Gastrocnemius medialis (tissue), 4 donors: ENCODE data around the gene DIP2B. TPM values are rescaled to one million over a fixed set of nuclear protein-coding genes. Genes with fewer than 3 reads are reported as not detected.

Source experiments
- ATAC-seq, 2 donors: fragments of 150-250 bp; one replicate each; pipeline ENCODE4 v1.9.1; 2016
- DNase-seq, 2 donors: peaks; one replicate each; pipeline ENCODE4 v3.0.0-alpha.2; 2019
- H3K27ac ChIP-seq, 4 donors: fragments of 200-600 bp; sonication (generic); 1 replicate in 1 of 4; 2 replicates in 3 of 4; pipeline ENCODE4 v1.5.1; 2016 to 2018; ENCODE audit warnings: mild to moderate bottlenecking in 2 of 4, moderate library complexity in 1 of 4
- H3K27me3 ChIP-seq, 3 donors: fragments of 200-600 bp; sonication (generic) in 2 of 3; 1 replicate in 1 of 3; 2 replicates in 2 of 3; pipeline versions ENCODE4 v1.5.1 to v1.6.0; 2016 to 2019; ENCODE audit warnings: mild to moderate bottlenecking in 1 of 3, moderate library complexity in 1 of 3
- H3K36me3 ChIP-seq, 2 donors: fragments of 200-600 bp; sonication (generic) in 1 of 2; one replicate each; pipeline ENCODE4 v1.5.1; 2017 to 2018
- H3K4me1 ChIP-seq, 2 donors: fragments of 200-600 bp; sonication (generic) in 1 of 2; one replicate each; pipeline ENCODE4 v1.5.1; 2016 to 2017; ENCODE audit warnings: mild to moderate bottlenecking in 2 of 2
- H3K4me3 ChIP-seq, 4 donors: fragments of 200-600 bp; sonication (generic) in 3 of 4; 1 replicate in 1 of 4; 2 replicates in 3 of 4; pipeline ENCODE4 v1.5.1; 2016 to 2019; ENCODE audit warnings: mild to moderate bottlenecking in 2 of 4
- H3K9me3 ChIP-seq, 3 donors: fragments of 200-600 bp; sonication (generic) in 2 of 3; 1 replicate in 1 of 3; 2 replicates in 2 of 3; pipeline ENCODE4 v1.5.1; 2016 to 2019
- CTCF ChIP-seq, 5 experiments: fragments of 450-650 bp in 3 of 5; fragments of 200-600 bp in 2 of 5; sonication (generic) in 2 of 5; IDR thresholded peaks in 4 of 5; conservative IDR thresholded peaks in 1 of 5; 1 replicate in 4 of 5; 2 replicates in 1 of 5; pipeline ENCODE4 v1.5.1; 2016 to 2019; ENCODE audit warnings: antibody characterized with exemption in 5 of 5, mild to moderate bottlenecking in 3 of 5, moderate library complexity in 3 of 5
- POLR2A ChIP-seq, 2 donors: fragments of 450-650 bp; IDR thresholded peaks; one replicate each; pipeline ENCODE4 v1.6.1; 2017; ENCODE audit warnings: antibody characterized with exemption in 2 of 2, mild to moderate bottlenecking in 2 of 2, moderate library complexity in 2 of 2
- in situ Hi-C, 4 donors: fragments of 200-750 bp; cut with MboI; loops; one replicate each; pipeline versions ENCODE4 v1.15.0 to v1.8.0; 2017; ENCODE audit warnings: low sequenced_read_pairs in 4 of 4
- intact Hi-C: fragments of 100-400 bp; cut with DNase I; formaldehyde crosslinking; loops from one replicate; pipeline ENCODE4 v1.15.1; 2023; ENCODE audit warnings: low total_unique reads
- total RNA-seq, 4 donors: library from RNA; depleted of rRNA; stranded (reverse); fragments of >200 nt; gene quantifications; one replicate each; pipeline versions ENCODE4 v1.1.0 to v1.2.3, GENCODE V29; 2016

The DIP2B gene
- total RNA-seq, 4 donors from 2014 or later, result 11.5 to 15.2 (median 12.2) TPM

GRCh38 chr12:50728417-50728816 is 223.6 kb downstream of the DIP2B start:
- in situ Hi-C loops (loop anchor here in 1 of 4 donors (25.0 kb wide), 1 partner anchor 216 kb away; the partner anchor contains the start of gene DIP2B), intact Hi-C loops (no loop called here)
- peaks cover 0 to 73% of the 10 kb centered on the region in 2 donors for H3K36me3 ChIP-seq
- H3K27ac ChIP-seq, result peak overlapping the region in 2 of 4 donors; percentile 50 to 76
- ATAC-seq (no peak), DNase-seq (no peak)
- H3K27me3 ChIP-seq, result no peaks in the 10 kb centered on the region
- H3K9me3 ChIP-seq, result no peaks in the 10 kb centered on the region
- H3K4me1 ChIP-seq, result peaks cover 0 to 3% of the 10 kb centered on the region in 2 donors
- TF ChIP-seq POLR2A (IDR thresholded peaks at IDR 0.05), result no peak
- TF ChIP-seq CTCF (IDR thresholded peaks at IDR 0.05 in 4 of 5, conservative IDR thresholded peaks at IDR 0.05 in 1 of 5), result no peak
- H3K4me3 ChIP-seq, result no peak overlapping the region

GRCh38 chr12:50728841-50729240 is 224.1 kb downstream of the DIP2B start:
- DNase-seq (no peak), ATAC-seq (no peak)
- H3K4me3 ChIP-seq, result no peak overlapping the region
- in situ Hi-C loops, result loop anchor here in 1 of 4 donors (25.0 kb wide), 1 partner anchor 217 kb away; the partner anchor contains the start of gene DIP2B
- no peak overlapping the region for H3K27ac ChIP-seq
- no peak for TF ChIP-seq CTCF (IDR thresholded peaks at IDR 0.05 in 4 of 5, conservative IDR thresholded peaks at IDR 0.05 in 1 of 5)
- no peak for TF ChIP-seq POLR2A (IDR thresholded peaks at IDR 0.05)
- no peaks in the 10 kb centered on the region for H3K9me3 ChIP-seq
- no peaks in the 10 kb centered on the region for H3K27me3 ChIP-seq
- peaks cover 0 to 3% of the 10 kb centered on the region in 2 donors for H3K4me1 ChIP-seq
- intact Hi-C loops, result no loop called here
- peaks cover 0 to 74% of the 10 kb centered on the region in 2 donors for H3K36me3 ChIP-seq

- DNase-seq (no peak), ATAC-seq (no peak)
- no peaks in the 10 kb centered on the region for H3K27me3 ChIP-seq
- H3K9me3 ChIP-seq, result no peaks in the 10 kb centered on the region
- H3K27ac ChIP-seq, result no peak overlapping the region
- H3K36me3 ChIP-seq, result peaks cover 0 to 72% of the 10 kb centered on the region in 2 donors
- intact Hi-C loops, result no loop called here
- TF ChIP-seq CTCF (IDR thresholded peaks at IDR 0.05 in 4 of 5, conservative IDR thresholded peaks at IDR 0.05 in 1 of 5), result no peak
- TF ChIP-seq POLR2A (IDR thresholded peaks at IDR 0.05), result no peak
- in situ Hi-C loops, result loop anchor here in 1 of 4 donors (25.0 kb wide), 1 partner anchor 220 kb away; the partner anchor contains the start of gene DIP2B
- no peak overlapping the region for H3K4me3 ChIP-seq
- H3K4me1 ChIP-seq, result peaks cover 0 to 3% of the 10 kb centered on the region in 2 donors
Measured at GRCh38 chr12:50732591-50732990, 227.8 kb downstream of the DIP2B start.

DNA sequence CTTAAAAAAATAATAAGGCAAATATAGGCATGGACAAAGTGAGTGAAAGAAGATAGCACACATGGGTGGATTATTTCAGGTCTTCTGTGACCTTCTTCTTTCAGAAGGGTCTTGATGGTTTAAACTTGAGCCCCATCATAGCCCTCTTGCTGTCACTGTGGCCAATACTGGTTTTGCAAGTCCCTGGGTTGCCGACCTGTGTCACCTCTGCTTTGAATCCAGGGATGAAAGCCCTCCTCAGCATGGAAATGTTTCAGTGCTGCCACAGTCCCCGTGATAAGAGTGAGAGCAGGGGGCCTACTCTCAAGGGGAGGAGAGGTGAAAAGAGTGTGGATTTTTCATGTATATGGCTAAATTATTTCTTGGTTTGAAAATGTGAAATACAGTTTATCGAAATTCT is 228.9 kb downstream of the DIP2B start:
- Histone ChIP-seq H3K27me3 (no peaks in the 10 kb centered on the region), H3K9me3 (no peaks in the 10 kb centered on the region), H3K4me1 (no peaks in the 10 kb centered on the region), H3K27ac (no peak overlapping the region), H3K36me3 (peaks cover 0 to 71% of the 10 kb centered on the region in 2 donors), H3K4me3 (no peak overlapping the region)
- no peak for ATAC-seq
- DNase-seq, result no peak
- in situ Hi-C loops (loop anchor here in 1 of 4 donors (25.0 kb wide), 1 partner anchor 221 kb away; the partner anchor contains the start of gene DIP2B), intact Hi-C loops (loop anchor here (2.0 kb wide), 1 partner anchor 229 kb away; the partner anchor contains the start of gene DIP2B)
- TF ChIP-seq POLR2A (IDR thresholded peaks at IDR 0.05) (no peak), CTCF (IDR thresholded peaks at IDR 0.05 in 4 of 5, conservative IDR thresholded peaks at IDR 0.05 in 1 of 5) (no peak)
